B cell (primary cell): ENCODE results near the gene EYS. TPM values are rescaled to one million over a fixed set of nuclear protein-coding genes. Genes with fewer than 3 reads are reported as not detected.

Experiments used
- ATAC-seq: fragments of 200-7000 bp; cut with Tn5 transposase; one replicate; pipeline ENCODE4 v1.10.0; 2021; ENCODE audit warnings: low read depth, mild to moderate bottlenecking, moderate number of reproducible peaks, moderate library complexity
- CTCF ChIA-PET: fragments of 350-600 bp; sonication (Branson Sonifier 250); formaldehyde crosslinking; loops from one replicate; lab custom pipeline; 2021; ENCODE audit warnings: antibody characterized with exemption, inconsistent platforms; lab: Charles Lee
- POLR2A ChIA-PET: fragments of 350-600 bp; sonication (Branson Sonifier 250); formaldehyde crosslinking; loops from one replicate; lab custom pipeline; 2021; ENCODE audit warnings: antibody characterized with exemption; lab: Charles Lee
- DNase-seq: peaks from one replicate; pipeline ENCODE4 v3.0.0; 2013
- H2AFZ ChIP-seq: 2 replicates; pipeline ENCODE4 v1.6.1; 2012; ENCODE audit warnings: mild to moderate bottlenecking, low read depth, low read length; ENCODE audit not compliant: insufficient read depth, poor library complexity, severe bottlenecking
- H3K27ac ChIP-seq, 2 donors: 1 replicate in 1 of 2; 2 replicates in 1 of 2; pipeline ENCODE4 v1.5.1; 2012 to 2013; ENCODE audit warnings: low read length in 2 of 2, mild to moderate bottlenecking in 2 of 2, moderate library complexity in 1 of 2
- H3K27me3 ChIP-seq, 4 experiments: fragments of 200-600 bp in 1 of 4; sonication (generic) in 1 of 4; replicated peaks in 1 of 4; 1 replicate in 2 of 4; 2 replicates in 2 of 4; pipeline versions ENCODE4 v1.6.1 to v1.7.0; 2013 to 2016; ENCODE audit warnings: low read length in 3 of 4, mild to moderate bottlenecking in 2 of 4, mixed read lengths in 1 of 4, moderate library complexity in 1 of 4; ENCODE audit not compliant: insufficient read depth in 4 of 4, control insufficient read depth in 3 of 4; ENCODE audit errors: control extremely low read depth in 1 of 4
- H3K36me3 ChIP-seq, 2 experiments: replicated peaks in 1 of 2; 1 replicate in 1 of 2; 2 replicates in 1 of 2; pipeline versions ENCODE4 v1.6.1 to v1.7.1; 2013; ENCODE audit warnings: low read length in 1 of 2; ENCODE audit not compliant: insufficient read depth in 2 of 2, control insufficient read depth in 1 of 2; ENCODE audit errors: control extremely low read depth in 1 of 2, extremely low read depth in 1 of 2
- H3K4me1 ChIP-seq, 2 donors: fragments of 200-600 bp in 1 of 2; sonication (generic) in 1 of 2; 1 replicate in 1 of 2; 2 replicates in 1 of 2; pipeline versions ENCODE4 v1.5.1 to v1.6.1; 2013 to 2017; ENCODE audit warnings: low read length in 2 of 2; ENCODE audit not compliant: control insufficient read depth in 2 of 2, insufficient read depth in 2 of 2
- H3K4me2 ChIP-seq: replicated peaks from 2 replicates; pipeline ENCODE3; 2012; ENCODE audit warnings: mild to moderate bottlenecking, low read depth, low read length; ENCODE audit not compliant: poor library complexity, severe bottlenecking
- H3K4me3 ChIP-seq, 5 experiments: fragments of 200-600 bp in 1 of 5; sonication (generic) in 1 of 5; 1 replicate in 3 of 5; 2 replicates in 2 of 5; pipeline versions ENCODE4 v1.5.1 to v1.7.0; 2011 to 2016; ENCODE audit warnings: low read length in 4 of 5, mild to moderate bottlenecking in 4 of 5, low read depth in 2 of 5, control low read depth in 1 of 5, moderate library complexity in 1 of 5; ENCODE audit not compliant: insufficient read depth in 1 of 5; ENCODE audit errors: control extremely low read depth in 1 of 5, extremely low read depth in 1 of 5
- H3K79me2 ChIP-seq: fragments of 200-600 bp; sonication (generic); one replicate; pipeline ENCODE4 v1.6.0; 2016; ENCODE audit warnings: low read length; ENCODE audit not compliant: control insufficient read depth, insufficient read depth
- H3K9ac ChIP-seq: fragments of 200-600 bp; sonication (generic); 2 replicates; pipeline ENCODE4 v1.6.1; 2017; ENCODE audit warnings: mild to moderate bottlenecking, low read length, moderate library complexity
- H3K9me3 ChIP-seq, 3 donors: one replicate each; pipeline versions ENCODE4 v1.6.1 to v1.7.1; 2013; ENCODE audit warnings: low read length in 2 of 3; ENCODE audit not compliant: control insufficient read depth in 2 of 3, insufficient read depth in 1 of 3; ENCODE audit errors: control extremely low read depth in 1 of 3
- H4K20me1 ChIP-seq: 2 replicates; pipeline ENCODE4 v1.6.0; 2012; ENCODE audit warnings: mild to moderate bottlenecking, low read length; ENCODE audit not compliant: insufficient read depth, control insufficient read depth, poor library complexity, severe bottlenecking
- H3K27ac Mint-ChIP-seq: one replicate; pipeline ENCODE4 v1.8.0; 2021; ENCODE audit warnings: mixed read lengths
- H3K27me3 Mint-ChIP-seq: one replicate; pipeline ENCODE4 v1.8.0; 2021; ENCODE audit warnings: mixed read lengths
- H3K4me1 Mint-ChIP-seq: one replicate; pipeline ENCODE4 v1.8.0; 2021; ENCODE audit warnings: mixed read lengths
- H3K4me3 Mint-ChIP-seq: one replicate; pipeline ENCODE4 v1.8.0; 2021; ENCODE audit warnings: mixed read lengths
- H3K9me3 Mint-ChIP-seq: one replicate; pipeline ENCODE4 v1.8.0; 2022; ENCODE audit warnings: mixed read lengths; ENCODE audit not compliant: insufficient read depth
- CTCF ChIP-seq: fragments of 200-600 bp; IDR thresholded peaks from one replicate; pipeline ENCODE4 v1.8.0; 2022; ENCODE audit warnings: antibody characterized with exemption, mild to moderate bottlenecking
- EZH2 ChIP-seq: IDR thresholded peaks from 2 replicates; pipeline ENCODE4 v1.6.1; 2012; ENCODE audit warnings: borderline replicate concordance, low read depth, mild to moderate bottlenecking, moderate library complexity, low read length; ENCODE audit not compliant: insufficient read depth, poor library complexity, severe bottlenecking
- WGBS: methylation state at CpG from one replicate; pipeline ENCODE4 v1.1.5; 2013; ENCODE audit warnings: missing lambda C conversion rate; ENCODE audit not compliant: insufficient coverage; 5-methylcytosine and 5-hydroxymethylcytosine counted together
- intact Hi-C: fragments of 100-400 bp; cut with micrococcal nuclease; formaldehyde crosslinking; loops from one replicate; pipeline ENCODE4 v1.10.0; 2022
- polyA plus RNA-seq: library from polyadenylated mRNA; depleted of rRNA; stranded (reverse); fragments of >200 nt; gene quantifications from 2 replicates; pipeline ENCODE4 v1.2.3, GENCODE V29; 2012
- total RNA-seq, 2 donors: library from RNA; stranded (reverse); fragments of 120-200 nt in 1 of 2; gene quantifications; 1 replicate in 1 of 2; 2 replicates in 1 of 2; pipeline versions ENCODE4 v1.2.3 to v1.2.4, GENCODE V29; 2013 to 2022

The EYS gene
- total and polyA plus RNA-seq, 2 donors (not counting 1 experiment from before 2014, with no cell fraction given), result not detected

GRCh38 chr6:65280060-65280459 lies 427.0 kb downstream of the EYS start:
- H3K4me3 ChIP-seq, result no peak overlapping the region
- peaks cover 4% of the 10 kb centered on the region for H3K9me3 Mint-ChIP-seq
- no peaks in the 10 kb centered on the region for H3K36me3 ChIP-seq
- no peaks in the 10 kb centered on the region for H3K27me3 Mint-ChIP-seq
- POLR2A ChIA-PET, result no interaction called here
- no peak for ATAC-seq
- H3K27me3 ChIP-seq, result no peaks in the 10 kb centered on the region
- CTCF ChIA-PET, result no interaction called here
- H3K4me1 ChIP-seq, result no peaks in the 10 kb centered on the region
- H3K79me2 ChIP-seq, result no peaks in the 10 kb centered on the region
- H3K9me3 ChIP-seq, result peaks cover 0 to 2% (median 0%) of the 10 kb centered on the region in 3 donors
- no peak overlapping the region for H3K9ac ChIP-seq
- H3K27ac Mint-ChIP-seq, result no peak overlapping the region
- no peaks in the 10 kb centered on the region for H3K4me1 Mint-ChIP-seq
- no peak overlapping the region for H3K27ac ChIP-seq
- intact Hi-C loops, result no loop called here
- DNase-seq, result no peak
- TF ChIP-seq EZH2, result no peak
- TF ChIP-seq CTCF, result no peak
- no peak overlapping the region for H3K4me2 ChIP-seq
- no peak overlapping the region for H3K4me3 Mint-ChIP-seq
- no peak overlapping the region for H2AFZ ChIP-seq
- H4K20me1 ChIP-seq, result no peaks in the 10 kb centered on the region
- no CpG with 5 or more reads among the region's 3 CpGs for WGBS

GRCh38 chr6:65262241-65262640 lies 444.8 kb downstream of the EYS start:
- no peaks in the 10 kb centered on the region for H3K79me2 ChIP-seq
- no peaks in the 10 kb centered on the region for H3K36me3 ChIP-seq
- intact Hi-C loops, result no loop called here
- no peak for TF ChIP-seq EZH2
- no peak for TF ChIP-seq CTCF
- H3K4me1 Mint-ChIP-seq, result no peaks in the 10 kb centered on the region
- no peaks in the 10 kb centered on the region for H3K4me1 ChIP-seq
- POLR2A ChIA-PET, result no interaction called here
- H3K9ac ChIP-seq, result no peak overlapping the region
- H3K4me2 ChIP-seq, result no peak overlapping the region
- no peaks in the 10 kb centered on the region for H3K27me3 Mint-ChIP-seq
- H3K4me3 ChIP-seq, result no peak overlapping the region
- no peak overlapping the region for H2AFZ ChIP-seq
- no CpG with 5 or more reads among the region's 3 CpGs for WGBS
- DNase-seq, result no peak
- no peaks in the 10 kb centered on the region for H3K27me3 ChIP-seq
- peaks cover 5% of the 10 kb centered on the region for H3K9me3 Mint-ChIP-seq
- no peak overlapping the region for H3K27ac ChIP-seq
- peaks cover 0 to 3% (median 0%) of the 10 kb centered on the region in 3 donors for H3K9me3 ChIP-seq
- no peak overlapping the region for H3K4me3 Mint-ChIP-seq
- H3K27ac Mint-ChIP-seq, result no peak overlapping the region
- CTCF ChIA-PET, result no interaction called here
- ATAC-seq, result no peak
- no peaks in the 10 kb centered on the region for H4K20me1 ChIP-seq
